Peyer's patch (tissue), 4 donors: ENCODE measurements around the gene PLEKHA7. TPM values are rescaled to one million over a fixed set of nuclear protein-coding genes. Genes with fewer than 3 reads are reported as not detected.

ENCODE experiments used
- DNase-seq, 3 donors: peaks; one replicate each; pipeline ENCODE4 v3.0.0-alpha.2; 2017 to 2019
- H3K27ac ChIP-seq, 4 donors: fragments of 200-600 bp; sonication (generic); one replicate each; pipeline ENCODE4 v1.5.1; 2016 to 2019
- H3K27me3 ChIP-seq, 2 donors: fragments of 200-600 bp; sonication (generic); one replicate each; pipeline ENCODE4 v1.5.1; 2019
- H3K36me3 ChIP-seq, 3 donors: fragments of 200-600 bp; sonication (generic); one replicate each; pipeline ENCODE4 v1.5.1; 2016 to 2019
- H3K4me1 ChIP-seq, 4 donors: fragments of 200-600 bp; sonication (generic); one replicate each; pipeline ENCODE4 v1.5.1; 2016 to 2019
- H3K4me3 ChIP-seq, 4 donors: fragments of 200-600 bp; sonication (generic); 1 replicate in 3 of 4; 2 replicates in 1 of 4; pipeline ENCODE4 v1.5.1; 2016 to 2019; ENCODE audit warnings: mild to moderate bottlenecking in 1 of 4
- H3K9me3 ChIP-seq, 4 donors: fragments of 200-600 bp; sonication (generic); one replicate each; pipeline ENCODE4 v1.5.1; 2016 to 2019; ENCODE audit warnings: mild to moderate bottlenecking in 1 of 4
- CTCF ChIP-seq, 6 experiments: fragments of 450-650 bp in 4 of 6; fragments of 200-600 bp in 2 of 6; sonication (generic) in 1 of 6; IDR thresholded peaks; one replicate each; pipeline ENCODE4 v1.5.1; 2017 to 2019; ENCODE audit warnings: antibody characterized with exemption in 6 of 6, mild to moderate bottlenecking in 3 of 6, moderate library complexity in 1 of 6
- POLR2A ChIP-seq, 2 donors: fragments of 450-650 bp; IDR thresholded peaks; one replicate each; pipeline ENCODE4 v1.5.1; 2017; ENCODE audit warnings: antibody characterized with exemption in 2 of 2, mild to moderate bottlenecking in 2 of 2, moderate library complexity in 2 of 2
- total RNA-seq, 4 donors: library from RNA; depleted of rRNA; stranded (reverse); fragments of >200 nt; gene quantifications; one replicate each; pipeline ENCODE4 v1.1.0, GENCODE V29; 2016

Gene PLEKHA7
- total RNA-seq, 4 donors from 2014 or later = 129 to 211 (median 176) TPM

GRCh38 chr11:16898274-16898985 lies 115.8 kb downstream of the PLEKHA7 start:
- H3K27me3 ChIP-seq = no peaks in the 10 kb centered on the region
- TF ChIP-seq CTCF (IDR thresholded peaks at IDR 0.05) (no peak), POLR2A (IDR thresholded peaks at IDR 0.05) (no peak)
- H3K36me3 ChIP-seq = no peaks in the 10 kb centered on the region
- no peaks in the 10 kb centered on the region for H3K9me3 ChIP-seq
- H3K4me3 ChIP-seq = no peak overlapping the region
- DNase-seq = no peak
- H3K27ac ChIP-seq = peak overlapping the region in 1 of 4 donors; percentile 71
- H3K4me1 ChIP-seq = peaks cover 0 to 50% (median 10%) of the 10 kb centered on the region in 4 donors

GRCh38 chr11:16897470-16898061 lies 116.6 kb downstream of the PLEKHA7 start:
- Histone ChIP-seq H3K4me1 (peaks cover 0 to 45% (median 4%) of the 10 kb centered on the region in 4 donors), H3K4me3 (no peak overlapping the region), H3K9me3 (no peaks in the 10 kb centered on the region), H3K27ac (peak overlapping the region in 2 of 4 donors; percentile 30 to 37), H3K36me3 (no peaks in the 10 kb centered on the region), H3K27me3 (no peaks in the 10 kb centered on the region)
- DNase-seq = no peak
- no peak for TF ChIP-seq CTCF (IDR thresholded peaks at IDR 0.05)
- no peak for TF ChIP-seq POLR2A (IDR thresholded peaks at IDR 0.05)

GRCh38 chr11:16896729-16897469 lies 117.3 kb downstream of the PLEKHA7 start:
- no peak for DNase-seq
- Histone ChIP-seq H3K27me3 (no peaks in the 10 kb centered on the region), H3K9me3 (no peaks in the 10 kb centered on the region), H3K36me3 (no peaks in the 10 kb centered on the region), H3K4me3 (no peak overlapping the region), H3K4me1 (peaks cover 0 to 45% (median 0%) of the 10 kb centered on the region in 4 donors), H3K27ac (peak overlapping the region in 2 of 4 donors; percentile 30 to 37)
- TF ChIP-seq CTCF (IDR thresholded peaks at IDR 0.05) (no peak), POLR2A (IDR thresholded peaks at IDR 0.05) (no peak)

GRCh38 chr11:16895306-16895705 lies 118.9 kb downstream of the PLEKHA7 start:
- H3K4me1 ChIP-seq = peaks cover 0 to 29% (median 0%) of the 10 kb centered on the region in 4 donors
- no peak for DNase-seq
- H3K27me3 ChIP-seq = no peaks in the 10 kb centered on the region
- no peak overlapping the region for H3K4me3 ChIP-seq
- no peak overlapping the region for H3K27ac ChIP-seq
- H3K9me3 ChIP-seq = peaks cover 0 to 2% (median 0%) of the 10 kb centered on the region in 4 donors
- no peak for TF ChIP-seq CTCF (IDR thresholded peaks at IDR 0.05)
- no peak for TF ChIP-seq POLR2A (IDR thresholded peaks at IDR 0.05)
- no peaks in the 10 kb centered on the region for H3K36me3 ChIP-seq

- no peaks in the 10 kb centered on the region for H3K27me3 ChIP-seq
- no peak overlapping the region for H3K4me3 ChIP-seq
- H3K27ac ChIP-seq = no peak overlapping the region
- peaks cover 0 to 12% (median 0%) of the 10 kb centered on the region in 4 donors for H3K4me1 ChIP-seq
- no peaks in the 10 kb centered on the region for H3K36me3 ChIP-seq
- no peak for DNase-seq
- TF ChIP-seq CTCF (IDR thresholded peaks at IDR 0.05) (no peak), POLR2A (IDR thresholded peaks at IDR 0.05) (no peak)
- H3K9me3 ChIP-seq = peaks cover 0 to 4% (median 0%) of the 10 kb centered on the region in 4 donors
Measured at GRCh38 chr11:16893456-16894066, 120.7 kb downstream of the PLEKHA7 start.
